ENCODE measurements around the gene DKC1.

The DKC1 gene

DNA sequence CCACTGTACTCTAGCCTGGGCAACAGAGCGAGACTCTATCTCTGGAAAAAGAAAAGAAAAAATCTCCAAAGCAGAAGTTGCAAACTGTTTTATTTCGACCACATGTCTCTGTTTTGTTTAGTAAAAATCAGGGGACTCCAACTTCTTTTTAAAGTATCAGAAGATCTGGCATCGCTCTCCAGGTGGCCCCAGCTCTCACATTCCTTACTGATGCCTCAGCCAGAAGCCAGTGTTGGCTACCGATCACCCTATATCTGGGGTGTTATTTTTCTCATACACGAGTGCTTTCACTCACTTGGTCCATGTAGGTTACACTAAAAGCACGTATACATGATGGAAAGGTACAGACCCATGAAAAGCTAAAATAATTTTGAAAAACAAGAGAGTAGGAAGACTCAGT lies 34.3 kb downstream of the DKC1 start:
- Histone ChIP-seq H3K9ac (ENCODE audit: low read length) (no peak overlapping the region), H3K9me3 (ENCODE audit: low read length) (no peaks in the 10 kb centered on the region), H3K27ac (ENCODE audit: low read depth, low read length) (no peak overlapping the region), H3K27me3 (ENCODE audit: control insufficient read depth in 1 of 2, insufficient read depth in 2 of 2, low read length in 2 of 2) (no peaks in the 10 kb centered on the region), H3K4me3 (ENCODE audit: low read depth in 1 of 2, low read length in 2 of 2) (no peak overlapping the region), H3K36me3 (ENCODE audit: insufficient read depth, low read length) (no peaks in the 10 kb centered on the region), H3K4me1 (ENCODE audit: insufficient read depth, low read length) (peaks cover 17% of the 10 kb centered on the region)

- Histone ChIP-seq H3K9ac (ENCODE audit: low read length) (no peak overlapping the region), H3K9me3 (ENCODE audit: low read length) (no peaks in the 10 kb centered on the region), H3K4me1 (ENCODE audit: insufficient read depth, low read length) (peaks cover 25% of the 10 kb centered on the region), H3K4me3 (ENCODE audit: low read depth in 1 of 2, low read length in 2 of 2) (no peak overlapping the region), H3K36me3 (ENCODE audit: insufficient read depth, low read length) (no peaks in the 10 kb centered on the region), H3K27me3 (ENCODE audit: control insufficient read depth in 1 of 2, insufficient read depth in 2 of 2, low read length in 2 of 2) (no peaks in the 10 kb centered on the region), H3K27ac (ENCODE audit: low read depth, low read length) (no peak overlapping the region)
Observed at GRCh38 chrX:154799556-154800348, 37.1 kb downstream of the DKC1 start.

DNA sequence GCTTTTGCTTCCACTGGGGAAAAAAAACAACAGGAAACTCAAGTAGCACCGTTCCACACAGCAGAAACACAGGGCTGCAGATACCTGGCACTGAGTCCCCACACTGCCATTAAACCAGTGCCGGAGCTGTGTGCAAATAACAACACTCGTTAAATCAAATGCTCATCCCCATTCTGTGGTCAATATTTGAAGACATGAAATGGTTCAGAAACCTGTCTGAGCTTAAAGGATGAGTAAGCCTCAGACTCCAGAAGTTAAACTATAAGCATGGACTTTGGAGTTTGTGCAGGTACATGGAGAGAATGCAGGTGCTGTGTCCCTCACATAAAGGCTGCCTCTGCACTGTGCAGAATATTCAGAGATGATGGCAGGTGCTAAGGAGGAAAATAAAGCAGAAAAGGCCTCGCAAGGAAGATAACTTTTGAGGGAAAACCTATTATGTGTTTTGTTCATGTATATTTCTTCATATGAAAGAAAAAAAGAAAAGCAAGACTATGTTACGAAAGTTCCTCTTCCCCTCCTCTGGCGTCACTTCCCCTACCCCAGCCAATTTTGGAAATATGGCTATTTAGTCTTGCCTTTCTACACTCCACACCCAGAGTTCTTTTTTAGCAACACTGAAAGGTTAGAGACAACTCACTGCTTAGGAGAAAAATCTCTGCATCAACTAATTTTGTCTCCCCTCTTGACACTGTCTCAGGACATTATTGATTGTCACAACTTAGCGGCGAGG lies 38.0 kb downstream of the DKC1 start:
- Histone ChIP-seq H3K27me3 (ENCODE audit: control insufficient read depth in 1 of 2, insufficient read depth in 2 of 2, low read length in 2 of 2) (no peaks in the 10 kb centered on the region), H3K4me3 (ENCODE audit: low read depth in 1 of 2, low read length in 2 of 2) (no peak overlapping the region), H3K36me3 (ENCODE audit: insufficient read depth, low read length) (no peaks in the 10 kb centered on the region), H3K4me1 (ENCODE audit: insufficient read depth, low read length) (peaks cover 25% of the 10 kb centered on the region), H3K9ac (ENCODE audit: low read length) (no peak overlapping the region), H3K27ac (ENCODE audit: low read depth, low read length) (no peak overlapping the region), H3K9me3 (ENCODE audit: low read length) (no peaks in the 10 kb centered on the region)

- H3K9me3 ChIP-seq (ENCODE audit: low read length), result no peaks in the 10 kb centered on the region
- H3K4me3 ChIP-seq (ENCODE audit: low read depth in 1 of 2, low read length in 2 of 2), result no peak overlapping the region
- H3K4me1 ChIP-seq (ENCODE audit: insufficient read depth, low read length), result peaks cover 25% of the 10 kb centered on the region
- H3K27me3 ChIP-seq (ENCODE audit: control insufficient read depth in 1 of 2, insufficient read depth in 2 of 2, low read length in 2 of 2), result no peaks in the 10 kb centered on the region
- no peak overlapping the region for H3K27ac ChIP-seq (ENCODE audit: low read depth, low read length)
- H3K9ac ChIP-seq (ENCODE audit: low read length), result no peak overlapping the region
- no peaks in the 10 kb centered on the region for H3K36me3 ChIP-seq (ENCODE audit: insufficient read depth, low read length)
Observed at GRCh38 chrX:154802947-154803346, 40.3 kb downstream of the DKC1 start.

GRCh38 chrX:154804261-154804956 lies 41.7 kb downstream of the DKC1 start:
- no peaks in the 10 kb centered on the region for H3K9me3 ChIP-seq (ENCODE audit: low read length)
- H3K36me3 ChIP-seq (ENCODE audit: insufficient read depth, low read length), result no peaks in the 10 kb centered on the region
- peak overlapping the region; percentile 58 for H3K27ac ChIP-seq (ENCODE audit: low read depth, low read length)
- H3K9ac ChIP-seq (ENCODE audit: low read length), result no peak overlapping the region
- H3K4me3 ChIP-seq (ENCODE audit: low read depth in 1 of 2, low read length in 2 of 2), result peak overlapping the region; percentile 66 to 85
- peaks cover 21% of the 10 kb centered on the region for H3K4me1 ChIP-seq (ENCODE audit: insufficient read depth, low read length)
- H3K27me3 ChIP-seq (ENCODE audit: control insufficient read depth in 1 of 2, insufficient read depth in 2 of 2, low read length in 2 of 2), result no peaks in the 10 kb centered on the region

- H3K9me3 ChIP-seq (ENCODE audit: low read length), result no peaks in the 10 kb centered on the region
- H3K27ac ChIP-seq (ENCODE audit: low read depth, low read length), result peak within 1 kb of the TSS; percentile 58
- no peak within 1 kb of the TSS for H3K9ac ChIP-seq (ENCODE audit: low read length)
- peak within 1 kb of the TSS; percentile 66 to 85 for H3K4me3 ChIP-seq (ENCODE audit: low read depth in 1 of 2, low read length in 2 of 2)
- H3K36me3 ChIP-seq (ENCODE audit: insufficient read depth, low read length), result no peaks in the 10 kb centered on the region
- no peaks in the 10 kb centered on the region for H3K27me3 ChIP-seq (ENCODE audit: control insufficient read depth in 1 of 2, insufficient read depth in 2 of 2, low read length in 2 of 2)
- H3K4me1 ChIP-seq (ENCODE audit: insufficient read depth, low read length), result peaks cover 14% of the 10 kb centered on the region
Observed at GRCh38 chrX:154804957-154805695, 42.5 kb downstream of the DKC1 start, which contains the start of gene MPP1. MPP1 (minus strand) TSS chrX:154805485; CDS start chrX:154805373, 112 bp downstream.

DNA sequence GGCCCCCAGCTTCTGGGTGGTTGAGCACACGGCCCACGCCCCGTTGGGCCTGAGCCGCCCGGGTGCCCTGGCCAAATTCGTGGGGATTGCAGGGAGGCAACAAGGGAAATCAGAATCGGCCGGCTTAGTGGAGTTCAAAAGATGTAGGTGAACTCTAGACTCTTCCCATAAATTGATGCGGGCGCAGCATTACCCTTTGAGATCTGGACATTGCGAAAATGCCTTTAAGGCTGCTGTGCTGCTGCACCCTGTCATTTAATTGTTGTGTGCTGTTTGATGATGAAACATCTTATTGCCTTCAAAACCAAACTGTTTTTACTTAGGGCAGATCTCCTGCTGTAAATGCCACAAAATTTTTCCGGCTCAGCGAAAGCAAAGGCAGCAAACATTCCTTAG lies 43.0 kb downstream of the DKC1 start:
- Histone ChIP-seq H3K4me1 (ENCODE audit: insufficient read depth, low read length) (peaks cover 9% of the 10 kb centered on the region), H3K27me3 (ENCODE audit: control insufficient read depth in 1 of 2, insufficient read depth in 2 of 2, low read length in 2 of 2) (no peaks in the 10 kb centered on the region), H3K4me3 (ENCODE audit: low read depth in 1 of 2, low read length in 2 of 2) (peak overlapping the region; percentile 66 to 85), H3K9ac (ENCODE audit: low read length) (no peak overlapping the region), H3K36me3 (ENCODE audit: insufficient read depth, low read length) (no peaks in the 10 kb centered on the region), H3K27ac (ENCODE audit: low read depth, low read length) (no peak overlapping the region), H3K9me3 (ENCODE audit: low read length) (no peaks in the 10 kb centered on the region)

DNA sequence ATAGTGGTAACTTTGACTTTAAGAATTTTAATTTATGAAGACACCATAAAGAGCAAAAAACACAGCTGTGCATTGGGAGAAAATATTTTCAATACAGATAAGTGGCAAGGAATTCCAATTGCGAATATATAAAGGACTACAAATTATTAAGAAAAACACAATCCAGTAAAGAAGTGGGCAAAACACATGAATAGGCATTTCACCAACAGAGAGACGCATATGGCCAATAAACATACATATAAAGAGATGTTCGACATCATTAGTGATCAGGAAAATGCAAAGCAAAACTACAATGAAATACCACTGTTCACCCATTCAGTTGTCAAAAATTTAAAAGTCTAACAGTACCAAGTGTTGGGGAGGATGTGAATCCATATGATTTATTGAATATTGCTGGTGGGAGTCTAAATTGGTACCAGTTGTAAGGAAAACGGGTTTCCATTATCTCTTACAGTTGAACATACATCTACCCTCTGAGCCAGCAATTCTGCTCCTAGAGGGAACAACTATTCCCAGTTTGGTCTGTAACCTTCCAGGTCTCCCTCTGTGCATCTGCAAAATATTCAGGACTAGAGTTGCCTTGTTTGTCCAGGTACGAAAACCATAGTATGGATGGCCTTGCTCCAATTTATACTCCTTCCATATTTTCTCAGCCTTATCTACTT lies 44.3 kb downstream of the DKC1 start:
- H3K9me3 ChIP-seq (ENCODE audit: low read length), result no peaks in the 10 kb centered on the region
- no peak overlapping the region for H3K4me3 ChIP-seq (ENCODE audit: low read depth in 1 of 2, low read length in 2 of 2)
- H3K4me1 ChIP-seq (ENCODE audit: insufficient read depth, low read length), result peaks cover 9% of the 10 kb centered on the region
- H3K36me3 ChIP-seq (ENCODE audit: insufficient read depth, low read length), result no peaks in the 10 kb centered on the region
- no peak overlapping the region for H3K27ac ChIP-seq (ENCODE audit: low read depth, low read length)
- H3K9ac ChIP-seq (ENCODE audit: low read length), result no peak overlapping the region
- no peaks in the 10 kb centered on the region for H3K27me3 ChIP-seq (ENCODE audit: control insufficient read depth in 1 of 2, insufficient read depth in 2 of 2, low read length in 2 of 2)

DNA sequence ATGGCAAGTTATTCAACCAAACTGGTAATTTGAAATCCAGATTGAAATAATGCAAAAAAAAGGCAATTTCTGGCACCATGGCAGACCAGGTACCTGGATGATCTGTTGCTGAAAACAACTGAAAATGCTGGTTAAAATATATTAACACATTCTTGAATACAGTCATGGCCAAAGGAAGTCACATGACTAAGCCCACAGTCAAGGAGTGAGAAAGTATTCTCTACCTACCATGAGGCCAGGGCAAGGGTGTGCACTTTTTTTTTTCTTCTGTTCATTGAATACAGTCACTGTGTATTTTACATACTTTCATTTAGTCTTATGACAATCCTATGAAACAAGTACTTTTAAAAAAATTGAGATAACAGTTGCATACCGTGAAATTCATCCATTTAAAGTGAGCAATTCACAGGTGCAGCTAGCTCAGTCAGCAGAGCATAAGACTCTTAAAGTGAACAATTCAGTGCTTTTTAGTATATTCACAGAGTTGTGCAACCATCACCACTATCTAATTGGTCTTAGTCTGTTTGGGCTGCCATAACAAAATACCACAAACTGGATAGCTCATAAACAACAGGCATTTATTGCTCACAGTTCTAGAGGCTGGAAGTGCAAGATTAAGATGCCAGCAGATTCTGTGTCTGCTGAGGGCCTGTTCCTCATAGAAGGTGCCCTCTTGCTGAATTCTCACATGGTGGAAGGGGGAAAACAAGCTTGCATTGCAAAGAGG lies 47.4 kb downstream of the DKC1 start:
- Histone ChIP-seq H3K27ac (ENCODE audit: low read depth, low read length) (no peak overlapping the region), H3K9ac (ENCODE audit: low read length) (no peak overlapping the region), H3K4me3 (ENCODE audit: low read depth in 1 of 2, low read length in 2 of 2) (no peak overlapping the region), H3K4me1 (ENCODE audit: insufficient read depth, low read length) (no peaks in the 10 kb centered on the region), H3K27me3 (ENCODE audit: control insufficient read depth in 1 of 2, insufficient read depth in 2 of 2, low read length in 2 of 2) (no peaks in the 10 kb centered on the region), H3K9me3 (ENCODE audit: low read length) (no peaks in the 10 kb centered on the region), H3K36me3 (ENCODE audit: insufficient read depth, low read length) (no peaks in the 10 kb centered on the region)

DNA sequence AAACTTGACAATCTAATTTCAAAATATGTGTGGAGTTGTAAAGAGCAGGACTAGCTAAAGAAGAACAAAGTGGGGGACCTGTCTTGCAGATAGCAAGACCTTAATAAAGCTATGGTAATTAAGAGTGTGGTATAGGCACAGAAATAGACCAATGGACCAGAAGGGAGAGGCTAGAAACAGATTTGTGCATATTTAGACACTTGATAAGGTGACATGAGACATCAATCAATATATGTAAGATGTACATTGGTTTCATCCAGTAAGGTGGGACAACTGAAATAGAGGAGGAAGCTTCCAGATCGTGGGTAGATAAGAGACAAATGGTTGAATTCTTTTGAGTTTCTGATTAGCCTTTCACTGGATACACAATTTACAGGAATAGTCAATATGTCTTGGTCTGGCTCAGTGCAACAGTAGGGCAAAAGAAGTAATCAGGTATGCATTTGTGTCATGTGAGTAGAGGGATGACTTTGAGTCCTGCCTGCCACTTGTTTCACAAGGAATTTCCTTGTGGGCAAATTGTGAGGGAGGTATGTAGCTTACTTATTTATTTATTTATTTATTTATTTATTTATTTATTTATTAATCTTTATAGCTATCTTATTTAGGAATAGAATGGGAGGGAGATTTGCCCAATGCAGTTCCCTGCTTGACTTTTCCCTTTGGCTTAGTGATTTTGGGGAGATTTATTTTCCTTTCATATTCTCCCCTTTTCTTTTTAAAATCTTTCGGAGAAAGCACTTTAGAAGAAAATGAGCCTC lies 49.9 kb downstream of the DKC1 start:
- H3K4me3 ChIP-seq (ENCODE audit: low read depth in 1 of 2, low read length in 2 of 2), result no peak overlapping the region
- no peaks in the 10 kb centered on the region for H3K4me1 ChIP-seq (ENCODE audit: insufficient read depth, low read length)
- H3K27ac ChIP-seq (ENCODE audit: low read depth, low read length), result no peak overlapping the region
- H3K9me3 ChIP-seq (ENCODE audit: low read length), result no peaks in the 10 kb centered on the region
- no peaks in the 10 kb centered on the region for H3K27me3 ChIP-seq (ENCODE audit: control insufficient read depth in 1 of 2, insufficient read depth in 2 of 2, low read length in 2 of 2)
- no peak overlapping the region for H3K9ac ChIP-seq (ENCODE audit: low read length)
- H3K36me3 ChIP-seq (ENCODE audit: insufficient read depth, low read length), result no peaks in the 10 kb centered on the region
